Hematopoietic multipotent progenitor cell treated with erythropoietin and hydrocortisone succinate and interleukin-3 and kit ligand, for 8 days (in vitro differentiated cells): ENCODE data around the gene HOXA13.

Experiments
- DNase-seq: peaks from one replicate; pipeline ENCODE4 v3.0.0-alpha.2; 2015

The HOXA13 gene

GRCh38 chr7:27156508-27156898 lies 43.4 kb downstream of the HOXA13 start, which contains the start of gene HOXA7:
TSS of gene HOXA7 (minus strand) at chr7:27156675. CDS start at chr7:27156545, 130 bp downstream.
- DNase-seq: no peak

GRCh38 chr7:27155816-27156507 lies 43.9 kb downstream of the HOXA13 start:
- DNase-seq: no peak

- no peak for DNase-seq
These were observed 44.7 kb downstream of the HOXA13 start for GRCh38 chr7:27154901-27155815.

GRCh38 chr7:27154369-27154768 lies 45.5 kb downstream of the HOXA13 start:
- no peak for DNase-seq

GRCh38 chr7:27153526-27153925 lies 46.4 kb downstream of the HOXA13 start:
- DNase-seq: no peak

GRCh38 chr7:27152816-27153442 lies 47.0 kb downstream of the HOXA13 start:
- no peak for DNase-seq

- DNase-seq: no peak
These were observed 47.7 kb downstream of the HOXA13 start, which contains the start of gene HOXA3 for GRCh38 chr7:27151931-27152815. TSS of gene HOXA3 (minus strand) at chr7:27152583. CDS start at chr7:27110640, 41,943 bp downstream.

- no peak for DNase-seq
These were observed 48.5 kb downstream of the HOXA13 start for GRCh38 chr7:27151341-27151930.

GRCh38 chr7:27150568-27151340 lies 49.1 kb downstream of the HOXA13 start:
- DNase-seq: peak; percentile 74

- DNase-seq: no peak
These were observed 49.9 kb downstream of the HOXA13 start for GRCh38 chr7:27149842-27150567.

GRCh38 chr7:27148756-27149641 lies 50.9 kb downstream of the HOXA13 start:
- no peak for DNase-seq

GRCh38 chr7:27148031-27148755 lies 51.7 kb downstream of the HOXA13 start:
- DNase-seq: no peak

GRCh38 chr7:27147199-27148030 lies 52.5 kb downstream of the HOXA13 start, which contains the start of gene HOXA6:
TSS of gene HOXA6 (minus strand) at chr7:27147774. CDS start at chr7:27147749, 25 bp downstream.
- no peak for DNase-seq

GRCh38 chr7:27146491-27147198 lies 53.2 kb downstream of the HOXA13 start:
- DNase-seq: no peak

- DNase-seq: no peak
These were observed 53.9 kb downstream of the HOXA13 start for GRCh38 chr7:27145914-27146412.

GRCh38 chr7:27145165-27145913 lies 54.6 kb downstream of the HOXA13 start:
- no peak for DNase-seq
